SH-SY5Y (cell line): ENCODE data around the gene POLD2.

Source experiments
- GATA2 ChIP-seq: IDR thresholded peaks from 2 replicates; pipeline ENCODE4 v1.6.1; 2011; ENCODE audit warnings: mild to moderate bottlenecking, low read depth, low read length
- GATA3 ChIP-seq: IDR thresholded peaks from 2 replicates; pipeline ENCODE4 v1.6.1; 2011; ENCODE audit warnings: low read depth, mild to moderate bottlenecking, low read length, moderate library complexity

- no peak for TF ChIP-seq GATA2
- no peak for TF ChIP-seq GATA3
Measured at GRCh38 chr7:44117801-44118429, 5.4 kb downstream of the POLD2 start.
